HepG2 (cell line): ENCODE results near the gene SECTM1. TPM values are rescaled to one million over a fixed set of nuclear protein-coding genes. Genes with fewer than 3 reads are reported as not detected.

Experiments
- ARID2 ChIP-seq: sonication (generic); formaldehyde crosslinking; IDR thresholded peaks from 2 replicates; pipeline ENCODE4 v1.8.1; 2022; ENCODE audit warnings: mild to moderate bottlenecking, missing genetic modification reagents, borderline replicate concordance
- CCDC6 ChIP-seq: sonication (generic); formaldehyde crosslinking; IDR thresholded peaks from 2 replicates; pipeline ENCODE4 v1.8.1; 2022; ENCODE audit warnings: mild to moderate bottlenecking, missing genetic modification reagents, moderate library complexity
- DNMT1 ChIP-seq: sonication (generic); formaldehyde crosslinking; IDR thresholded peaks from 2 replicates; pipeline ENCODE4 v1.5.1; 2020; ENCODE audit warnings: mild to moderate bottlenecking, missing genetic modification reagents
- JARID2 ChIP-seq: sonication (generic); formaldehyde crosslinking; IDR thresholded peaks from 2 replicates; pipeline ENCODE4 v1.8.1; 2023; ENCODE audit warnings: missing genetic modification reagents, inconsistent platforms; ENCODE audit not compliant: insufficient replicate concordance
- KDM2A ChIP-seq: sonication (generic); formaldehyde crosslinking; IDR thresholded peaks from 2 replicates; pipeline ENCODE4 v1.4.0; 2020; ENCODE audit warnings: low read depth, missing genetic modification reagents, borderline replicate concordance
- KMT2B ChIP-seq: IDR thresholded peaks from 2 replicates; pipeline ENCODE4 v1.6.1; 2016; ENCODE audit warnings: missing genetic modification reagents, missing compliant biosample characterization
- NCOR1 ChIP-seq: fragments of 200-600 bp; sonication (generic); IDR thresholded peaks from 2 replicates; pipeline ENCODE4 v1.7.0; 2017; ENCODE audit warnings: antibody characterized with exemption, low read length, borderline replicate concordance
- PAX8 ChIP-seq: sonication (generic); formaldehyde crosslinking; IDR thresholded peaks from 2 replicates; pipeline ENCODE4 v1.8.0; 2022; ENCODE audit warnings: mild to moderate bottlenecking, missing genetic modification reagents, borderline replicate concordance
- REL ChIP-seq: sonication (generic); formaldehyde crosslinking; conservative IDR thresholded peaks from 2 replicates; pipeline ENCODE4 v1.8.0; 2022; ENCODE audit warnings: mild to moderate bottlenecking, missing genetic modification reagents, moderate library complexity
- SMARCE1 ChIP-seq: fragments of 450-650 bp; IDR thresholded peaks from 2 replicates; pipeline ENCODE4 v1.6.1; 2017; ENCODE audit warnings: borderline replicate concordance
- SNRNP70 ChIP-seq: fragments of 200-400 bp; formaldehyde crosslinking; IDR thresholded peaks from 2 replicates; pipeline ENCODE4 v1.6.1; 2017; ENCODE audit warnings: mild to moderate bottlenecking, low read depth, low read length, moderate library complexity
- SOX13 ChIP-seq, 3 experiments: fragments of 450-650 bp in 1 of 3; sonication (generic) in 1 of 3; formaldehyde crosslinking in 1 of 3; IDR thresholded peaks in 2 of 3; conservative IDR thresholded peaks in 1 of 3; 2 replicates each; pipeline versions ENCODE4 v1.5.0 to v1.6.1; 2016 to 2020; ENCODE audit warnings: antibody characterized with exemption in 1 of 3, mild to moderate bottlenecking in 1 of 3, missing compliant biosample characterization in 1 of 3, missing genetic modification reagents in 1 of 3, moderate library complexity in 1 of 3
- SRY ChIP-seq: sonication (generic); formaldehyde crosslinking; IDR thresholded peaks from 2 replicates; pipeline ENCODE4 v1.8.0; 2022; ENCODE audit warnings: mild to moderate bottlenecking, missing genetic modification reagents
- STAT6 ChIP-seq: sonication (generic); formaldehyde crosslinking; IDR thresholded peaks from 2 replicates; pipeline ENCODE4 v1.4.0; 2020; ENCODE audit warnings: missing genetic modification reagents, mild to moderate bottlenecking, borderline replicate concordance
- ZBTB34 ChIP-seq: sonication (generic); formaldehyde crosslinking; IDR thresholded peaks from 2 replicates; pipeline ENCODE4 v1.8.0; 2022; ENCODE audit warnings: mild to moderate bottlenecking, missing genetic modification reagents
- ZFP1 ChIP-seq: IDR thresholded peaks from 2 replicates; pipeline ENCODE4 v1.6.1; 2016
- ZNF281 ChIP-seq: sonication (generic); formaldehyde crosslinking; IDR thresholded peaks from 2 replicates; pipeline ENCODE4 v1.4.0; 2020; ENCODE audit warnings: missing genetic modification reagents, borderline replicate concordance
- ZNF343 ChIP-seq: sonication (generic); formaldehyde crosslinking; IDR thresholded peaks from 2 replicates; pipeline ENCODE4 v1.4.0; 2020; ENCODE audit warnings: mild to moderate bottlenecking, missing genetic modification reagents
- ZNF563 ChIP-seq: sonication (generic); formaldehyde crosslinking; IDR thresholded peaks from 2 replicates; pipeline ENCODE4 v1.8.0; 2022; ENCODE audit warnings: mild to moderate bottlenecking, moderate library complexity, missing genetic modification reagents
- ZNF569 ChIP-seq: sonication (generic); formaldehyde crosslinking; IDR thresholded peaks from 2 replicates; pipeline ENCODE4 v1.5.0; 2020; ENCODE audit warnings: mild to moderate bottlenecking, missing genetic modification reagents, moderate library complexity, borderline replicate concordance
- ZNF619 ChIP-seq: sonication (generic); formaldehyde crosslinking; IDR thresholded peaks from 2 replicates; pipeline ENCODE4 v1.4.0; 2020; ENCODE audit warnings: mild to moderate bottlenecking, missing genetic modification reagents
- ZNF749 ChIP-seq: sonication (generic); formaldehyde crosslinking; IDR thresholded peaks from 2 replicates; pipeline ENCODE4 v1.8.0; 2022; ENCODE audit warnings: mild to moderate bottlenecking, missing genetic modification reagents, moderate library complexity, borderline replicate concordance
- polyA plus RNA-seq, 8 experiments: library from polyadenylated mRNA; depleted of rRNA in 3 of 8; stranded (reverse) in 7 of 8; unstranded in 1 of 8; fragments of >200 nt; fragmentation: Illumina TruSeq in 4 of 8; extraction: Trizol in 4 of 8; gene quantifications; 2 replicates each; pipeline versions ENCODE4 v1.2.1 to v1.2.3, GENCODE V29; 2011 to 2016; ENCODE audit warnings: low read depth in 4 of 8, missing spikeins in 1 of 8, mixed read lengths in 1 of 8; ENCODE audit not compliant: insufficient read depth in 1 of 8
- total RNA-seq, 5 experiments: library from RNA; depleted of rRNA; stranded (reverse); fragments of >200 nt; fragmentation: Illumina TruSeq; extraction: Trizol; gene quantifications; 2 replicates each; pipeline ENCODE4 v1.2.3, GENCODE V29; 2016; ENCODE audit warnings: low read depth in 1 of 5

The SECTM1 gene
- total and polyA plus RNA-seq, 2 of the 13 experiments (the other 11 are each of a cell fraction or from before 2014, with no cell fraction given): 3.5 to 5.3 TPM

- TF ChIP-seq SNRNP70 (no peak), ZFP1 (no peak), ZNF343 (CRISPR knock-in tag) (no peak), ZBTB34 (peak; percentile 61; the same call in 1 of the 2 replicates), ARID2 (peak; percentile 54; the same call in 1 of the 2 replicates), KMT2B (CRISPR knock-in tag) (no peak), SMARCE1 (no peak), JARID2 (CRISPR knock-in tag) (no peak), KDM2A (CRISPR knock-in tag) (0 out of 2 replicates have a peak, but pooled peaks have one; percentile 30), ZNF281 (CRISPR knock-in tag) (0 out of 2 replicates have a peak, but pooled peaks have one; percentile 1), ZNF569 (CRISPR knock-in tag) (no peak), DNMT1 (CRISPR knock-in tag) (peak; percentile 69; the same call in 1 of the 2 replicates), SRY (CRISPR knock-in tag) (0 out of 2 replicates have a peak, but pooled peaks have one; percentile 13), ZNF749 (CRISPR knock-in tag) (0 out of 2 replicates have a peak, but pooled peaks have one; percentile 1), CCDC6 (CRISPR knock-in tag) (peak; percentile 76; the same call in 1 of the 2 replicates), PAX8 (CRISPR knock-in tag) (no peak), SOX13 (IDR thresholded peaks at IDR 0.05) (no peak), SOX13 (CRISPR knock-in tag; conservative IDR thresholded peaks at IDR 0.05 in 1 of 2, IDR thresholded peaks at IDR 0.05 in 1 of 2) (no peak), ZNF619 (CRISPR knock-in tag) (peak; percentile 76; the same call in 1 of the 2 replicates), STAT6 (CRISPR knock-in tag) (0 out of 2 replicates have a peak, but pooled peaks have one; percentile 82), ZNF563 (CRISPR knock-in tag) (no peak), NCOR1 (no peak), REL (CRISPR knock-in tag) (peak; percentile 75; the same call in 1 of the 2 replicates)
Observed at GRCh38 chr17:82316651-82317393, 16.7 kb downstream of the SECTM1 start (continued).
